ENCODE measurements around the gene NFATC2.

The NFATC2 gene

GRCh38 chr20:51338692-51339440, 203.7 kb downstream of the NFATC2 start:
- no peak overlapping the region for H3K27ac ChIP-seq
- TF ChIP-seq CTCF (conservative IDR thresholded peaks at IDR 0.05) = no peak

- no peak overlapping the region for H3K27ac ChIP-seq
- no peak for TF ChIP-seq CTCF (conservative IDR thresholded peaks at IDR 0.05)
Measured at GRCh38 chr20:51337126-51337805, 205.3 kb downstream of the NFATC2 start.

Measured in VCaP (cell line).